Heart left ventricle (tissue), 13 donors: ENCODE results near the gene THAP4.

Experiments used
- POLR2A ChIP-seq, 2 donors: fragments of 450-650 bp; IDR thresholded peaks; one replicate each; pipeline ENCODE4 v1.6.1; 2017; ENCODE audit warnings: antibody characterized with exemption in 2 of 2, mild to moderate bottlenecking in 2 of 2, moderate library complexity in 2 of 2
- TF ChIP-seq, protein P1 (sequence below), 12 donors: fragments of 200-600 bp; sonication (generic) in 4 of 12; IDR thresholded peaks; one replicate each; pipeline versions ENCODE4 v1.5.0 to v1.8.0; 2018 to 2022; ENCODE audit warnings: antibody characterized with exemption in 12 of 12, mild to moderate bottlenecking in 5 of 12
- donor health status: ischemic (EF 13 %, LVEDD 7.1; RV severe dilation, severe dysfunction).
- donor health status: DM: no; HTN: yes; CAD: no.
- donor health status: DM: no; HTN: no; CAD: no.
- donor health status: ischemic (EF 25% LVEDD 6.9; RV normal size, moderate dysfunction).
- donor health status: ischemic (EF 25% LVEDD 5.7; RV mildly dilated, moderate dysfunction).
- donor health status: ischemic (EF 35%, LVEDD 5.7; RV mildly dilated, moderate dysfunction).
- donor health status: nonischemic (EF 11% LVEDD 7.7; RV severe dilation, severe dysfunction).
- donor health status: DM: yes; HTN: yes; CAD: no.
- donor health status: PGD.
- donor health status: ischemic (EF 29% LVEDD 5.4; RV normal size, mild dysfunction).
- donor health status: nonischemic (EF 23%, LVEDD 6.1; RV moderate dilation, normal function).

- TF ChIP-seq, protein P1, sequence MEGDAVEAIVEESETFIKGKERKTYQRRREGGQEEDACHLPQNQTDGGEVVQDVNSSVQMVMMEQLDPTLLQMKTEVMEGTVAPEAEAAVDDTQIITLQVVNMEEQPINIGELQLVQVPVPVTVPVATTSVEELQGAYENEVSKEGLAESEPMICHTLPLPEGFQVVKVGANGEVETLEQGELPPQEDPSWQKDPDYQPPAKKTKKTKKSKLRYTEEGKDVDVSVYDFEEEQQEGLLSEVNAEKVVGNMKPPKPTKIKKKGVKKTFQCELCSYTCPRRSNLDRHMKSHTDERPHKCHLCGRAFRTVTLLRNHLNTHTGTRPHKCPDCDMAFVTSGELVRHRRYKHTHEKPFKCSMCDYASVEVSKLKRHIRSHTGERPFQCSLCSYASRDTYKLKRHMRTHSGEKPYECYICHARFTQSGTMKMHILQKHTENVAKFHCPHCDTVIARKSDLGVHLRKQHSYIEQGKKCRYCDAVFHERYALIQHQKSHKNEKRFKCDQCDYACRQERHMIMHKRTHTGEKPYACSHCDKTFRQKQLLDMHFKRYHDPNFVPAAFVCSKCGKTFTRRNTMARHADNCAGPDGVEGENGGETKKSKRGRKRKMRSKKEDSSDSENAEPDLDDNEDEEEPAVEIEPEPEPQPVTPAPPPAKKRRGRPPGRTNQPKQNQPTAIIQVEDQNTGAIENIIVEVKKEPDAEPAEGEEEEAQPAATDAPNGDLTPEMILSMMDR (IDR thresholded peaks at IDR 0.05) = no peak
- TF ChIP-seq POLR2A (IDR thresholded peaks at IDR 0.05) = no peak
Measured at GRCh38 chr2:241633561-241633960, 3.4 kb downstream of the THAP4 start.
